Stimulated activated CD4-positive, alpha-beta T cell treated with anti-CD3 and anti-CD28 coated beads, TNF-alpha, amount 100 ng/mL, for 1 hour (primary cell): ENCODE measurements around the gene ADAMTSL1.

Experiments
- DNase-seq, 3 donors: peaks; one replicate each; pipeline ENCODE4 v3.0.0-alpha.2; 2020; ENCODE audit warnings: low read depth in 3 of 3, low spot score in 1 of 3

The ADAMTSL1 gene

DNA sequence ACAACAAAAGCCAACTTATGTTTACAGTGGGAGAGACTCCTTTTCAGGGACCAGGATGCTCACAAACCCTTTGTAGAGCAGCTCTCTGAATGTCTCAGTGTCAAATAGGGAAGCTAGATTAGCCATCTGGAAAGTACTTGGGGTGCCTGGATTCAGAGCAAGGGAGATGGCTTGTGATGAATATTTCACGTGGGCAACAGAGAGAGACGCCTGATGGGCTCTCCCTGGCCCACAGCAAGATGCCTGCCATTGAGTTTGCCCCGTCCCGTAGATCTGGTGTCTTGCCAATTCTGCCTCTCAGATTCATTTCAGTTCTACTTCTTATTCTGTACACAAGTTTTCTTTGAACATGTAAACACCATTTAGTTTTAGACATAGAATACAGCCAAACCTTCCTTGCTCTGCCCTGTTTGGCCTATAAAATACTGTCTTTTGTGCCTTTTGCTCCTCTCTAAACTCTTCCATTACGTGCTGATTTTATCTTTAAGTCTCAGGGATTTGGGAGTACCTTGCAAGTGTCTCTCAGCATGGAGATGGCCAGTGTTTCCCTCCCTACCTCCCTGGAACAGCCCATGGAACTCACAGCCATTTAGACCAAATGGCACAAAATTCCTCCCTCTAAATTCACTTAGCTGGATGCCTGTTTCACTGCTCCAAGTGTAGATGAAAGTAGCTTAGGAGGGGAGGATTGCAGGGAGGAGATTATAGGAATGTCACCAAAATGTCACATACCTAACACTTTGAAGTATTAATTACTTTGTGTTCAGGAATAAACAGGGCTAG is 324.7 kb downstream of the ADAMTSL1 start:
- no peak for DNase-seq

DNA sequence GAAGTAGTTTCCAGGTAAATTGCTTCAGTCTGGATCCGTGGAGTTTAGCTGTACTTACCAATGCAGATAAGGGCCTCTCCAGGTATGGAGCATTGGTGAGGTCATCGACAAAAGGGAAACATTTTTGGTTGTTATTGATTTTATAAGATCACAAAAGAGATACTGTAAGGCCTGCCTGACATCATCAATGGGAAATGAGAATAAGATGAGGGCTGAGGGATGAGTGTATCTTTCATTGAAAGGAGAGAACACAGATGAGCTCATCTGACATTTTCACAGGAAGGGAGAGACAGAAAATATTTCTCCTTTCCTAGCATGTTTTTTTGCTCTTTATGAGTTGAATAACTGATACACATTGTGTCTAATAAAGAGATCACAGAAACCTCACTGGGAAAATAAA is 325.5 kb downstream of the ADAMTSL1 start:
- no peak for DNase-seq

DNA sequence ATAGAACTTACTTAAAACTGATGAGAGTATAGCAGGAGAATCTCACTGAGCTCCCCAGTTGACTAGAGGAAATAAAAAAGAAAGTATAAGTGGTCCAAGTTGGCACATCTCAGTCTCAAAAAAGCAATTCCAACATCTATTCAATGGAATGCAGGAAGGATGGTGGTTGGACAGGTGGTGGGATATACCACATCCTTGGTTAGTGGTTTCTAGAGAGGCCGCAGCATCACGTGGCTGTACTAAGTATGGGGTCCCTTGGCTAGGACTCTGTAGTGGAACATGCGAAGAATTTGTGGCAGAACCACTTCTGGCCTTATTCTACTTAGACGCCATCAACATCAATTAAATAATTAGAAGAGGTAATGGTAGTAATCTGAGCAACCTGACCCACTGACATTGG is 326.6 kb downstream of the ADAMTSL1 start:
- DNase-seq = no peak

DNA sequence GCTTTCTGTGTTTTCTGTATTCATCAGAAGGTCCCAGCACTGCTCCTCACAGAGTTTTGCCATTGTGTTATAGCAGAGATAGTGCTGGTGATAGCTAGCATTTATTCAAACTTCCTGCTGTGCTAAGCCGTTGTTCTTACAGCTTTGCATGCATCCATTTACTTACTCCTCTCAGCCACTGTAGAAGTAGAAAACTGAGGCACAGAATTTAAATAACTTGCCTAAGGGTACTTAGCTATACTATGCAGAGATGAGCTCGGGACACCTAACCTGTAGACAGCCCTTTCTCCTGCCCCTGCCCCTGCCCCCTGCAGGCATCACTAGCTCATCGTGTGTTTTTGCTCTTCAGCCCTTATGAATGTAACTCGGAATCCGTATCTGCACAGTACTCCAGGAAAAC is 331.4 kb downstream of the ADAMTSL1 start:
- no peak for DNase-seq

DNA sequence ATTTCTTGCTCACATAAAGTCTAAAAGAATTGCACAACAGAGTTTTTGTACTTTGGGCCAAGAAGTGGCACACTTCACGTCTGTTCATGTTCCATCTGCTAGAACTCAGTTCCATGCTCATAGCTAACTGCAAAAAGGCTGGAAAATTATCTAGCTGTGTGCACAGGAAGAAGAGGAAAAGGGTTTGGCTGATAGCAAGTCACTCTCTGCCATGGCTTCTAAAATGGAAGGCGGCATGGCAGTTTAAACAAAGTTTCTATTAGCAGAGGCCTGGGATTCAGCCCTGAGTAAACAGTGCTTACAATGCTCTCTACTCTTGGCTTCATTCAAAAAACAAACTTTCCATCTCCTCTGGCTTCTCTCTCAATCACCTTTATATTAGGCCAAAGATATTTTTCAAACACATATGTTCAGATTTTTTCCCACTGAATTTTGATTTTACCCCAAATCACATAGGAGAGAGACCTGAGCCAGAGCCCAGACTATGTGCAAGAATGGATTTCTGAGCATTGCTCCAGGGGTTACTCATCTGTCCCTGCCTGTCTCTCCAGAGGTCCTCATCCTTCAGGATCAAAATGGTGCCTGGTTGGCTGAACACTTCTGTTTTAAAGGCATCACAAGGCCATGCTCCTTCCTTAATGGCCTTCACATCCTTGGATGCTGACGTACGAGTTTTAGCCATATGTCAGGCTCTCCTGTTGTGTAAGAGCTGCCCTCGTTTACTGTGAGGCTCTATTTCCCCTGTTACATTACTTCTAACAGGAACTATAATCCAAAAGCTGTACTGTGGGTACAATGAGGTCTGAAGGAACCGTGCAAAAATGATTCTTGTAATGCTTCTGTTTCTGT is 332.5 kb downstream of the ADAMTSL1 start:
- DNase-seq = no peak

DNA sequence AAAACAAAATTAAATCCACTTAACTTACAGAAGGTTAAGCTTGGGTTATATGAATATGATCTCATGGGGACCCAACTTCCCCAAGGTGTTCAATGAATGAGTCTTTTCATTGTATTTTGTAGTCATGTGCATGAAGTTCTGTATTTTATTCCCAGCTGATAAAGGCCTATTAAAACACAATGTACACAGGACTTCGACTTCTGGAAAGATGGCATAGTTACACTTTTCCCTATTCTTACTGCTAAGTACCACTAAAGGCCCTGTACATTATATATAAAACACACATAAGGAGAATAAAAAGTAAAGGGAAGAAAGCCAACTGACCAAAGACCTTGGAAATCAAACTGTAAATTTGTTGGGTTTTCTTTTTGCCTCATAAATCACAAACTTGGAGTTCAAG is 336.6 kb downstream of the ADAMTSL1 start:
- no peak for DNase-seq

DNA sequence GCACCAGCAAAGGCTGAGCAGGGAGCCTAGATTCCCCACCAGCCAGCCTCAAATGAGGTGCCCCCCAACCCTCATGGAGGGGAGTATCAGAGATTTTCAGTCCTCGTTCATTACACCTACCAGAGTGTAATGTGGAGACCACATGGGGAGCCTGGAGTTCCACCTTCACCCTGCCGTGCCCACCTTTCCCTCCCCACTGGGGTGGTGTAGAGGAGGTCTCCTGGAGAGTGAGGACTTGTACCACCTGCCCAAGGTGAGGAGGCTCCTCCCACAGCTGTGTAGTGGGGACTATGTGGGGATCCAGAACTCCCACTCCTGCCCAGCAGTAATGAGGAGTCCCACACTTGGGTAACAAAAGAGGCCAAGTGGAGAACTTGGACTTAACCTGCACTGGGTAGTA is 337.2 kb downstream of the ADAMTSL1 start:
- DNase-seq = no peak

DNA sequence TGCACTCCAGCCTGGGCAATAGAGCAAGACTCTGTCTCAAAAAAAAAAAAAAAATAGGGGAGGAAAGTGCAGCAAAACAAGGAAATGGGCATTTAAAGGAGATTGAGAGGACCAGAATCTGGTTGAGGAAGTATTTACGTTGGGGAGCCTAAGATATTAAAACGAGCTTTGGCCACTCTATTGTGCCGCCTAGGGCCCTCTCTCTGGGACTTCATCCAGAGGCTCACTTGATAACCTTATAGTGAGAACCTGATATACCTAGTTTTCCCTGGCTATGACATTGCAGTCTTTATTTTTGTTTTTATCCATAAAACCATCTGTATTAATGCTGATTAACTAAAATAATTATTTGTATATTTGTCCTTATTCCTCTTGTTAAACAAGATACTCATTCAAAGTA is 345.5 kb downstream of the ADAMTSL1 start:
- DNase-seq = no peak

DNA sequence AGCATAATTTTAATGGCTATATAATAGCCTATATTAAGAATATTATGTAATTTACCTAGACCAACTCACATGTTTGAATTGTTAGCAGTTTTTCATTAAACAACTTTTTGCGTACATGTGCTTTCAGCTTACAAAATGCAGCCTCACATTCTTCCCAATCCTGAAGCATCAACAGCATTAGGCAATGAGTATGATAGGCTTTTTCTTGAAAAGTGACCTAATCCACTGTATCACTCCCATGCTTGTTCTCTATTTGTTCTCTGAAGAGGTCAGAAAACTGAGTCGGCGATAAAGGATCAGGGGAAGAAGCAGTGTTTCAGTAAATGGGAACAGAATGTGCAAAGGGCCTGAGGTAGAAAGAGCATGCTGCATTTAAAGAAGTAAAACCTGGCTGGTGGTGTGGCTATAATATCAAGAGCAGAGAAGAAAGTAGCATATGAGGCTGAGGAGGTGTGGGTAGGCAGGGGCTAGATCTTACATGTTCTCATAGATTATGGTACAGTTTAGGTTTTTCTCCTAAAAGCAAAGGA is 346.7 kb downstream of the ADAMTSL1 start:
- no peak for DNase-seq

DNA sequence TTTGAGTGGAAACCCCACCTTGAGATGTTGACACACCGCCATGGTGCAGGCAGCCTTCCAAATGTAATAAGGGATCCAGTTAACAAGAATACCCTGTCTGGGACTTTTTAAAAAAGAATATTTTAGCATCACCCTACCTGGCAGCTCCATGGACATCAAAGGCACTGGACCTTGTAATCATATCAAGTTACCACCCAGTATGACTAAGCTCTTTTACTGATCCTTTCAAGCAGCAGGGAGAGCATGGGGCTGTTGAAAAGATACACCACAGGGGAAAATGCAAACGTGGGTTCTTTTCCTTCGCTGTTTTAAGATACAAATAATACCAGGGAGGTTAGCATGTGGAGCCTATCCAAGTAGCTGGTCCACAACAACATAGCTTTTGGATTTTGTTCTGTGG is 347.8 kb downstream of the ADAMTSL1 start:
- no peak for DNase-seq

DNA sequence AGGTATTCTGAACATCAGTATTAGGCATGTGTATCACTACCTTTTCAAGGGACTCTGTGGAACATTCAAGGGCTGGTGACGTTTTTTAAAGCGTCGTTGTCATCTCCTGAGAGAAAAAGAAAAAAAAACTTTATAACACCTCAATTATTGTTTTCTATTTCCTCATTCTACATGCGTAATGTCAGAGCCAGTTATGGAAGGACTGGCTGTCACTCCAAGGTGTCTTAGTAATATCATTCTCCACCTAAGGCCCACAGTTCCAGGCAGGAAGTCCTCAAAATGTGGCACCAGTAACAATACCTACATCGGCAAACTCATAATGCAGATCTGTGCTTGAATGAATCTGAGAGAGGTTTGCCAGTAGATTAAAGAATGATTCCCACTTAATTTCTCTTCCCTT is 348.9 kb downstream of the ADAMTSL1 start:
- no peak for DNase-seq

DNA sequence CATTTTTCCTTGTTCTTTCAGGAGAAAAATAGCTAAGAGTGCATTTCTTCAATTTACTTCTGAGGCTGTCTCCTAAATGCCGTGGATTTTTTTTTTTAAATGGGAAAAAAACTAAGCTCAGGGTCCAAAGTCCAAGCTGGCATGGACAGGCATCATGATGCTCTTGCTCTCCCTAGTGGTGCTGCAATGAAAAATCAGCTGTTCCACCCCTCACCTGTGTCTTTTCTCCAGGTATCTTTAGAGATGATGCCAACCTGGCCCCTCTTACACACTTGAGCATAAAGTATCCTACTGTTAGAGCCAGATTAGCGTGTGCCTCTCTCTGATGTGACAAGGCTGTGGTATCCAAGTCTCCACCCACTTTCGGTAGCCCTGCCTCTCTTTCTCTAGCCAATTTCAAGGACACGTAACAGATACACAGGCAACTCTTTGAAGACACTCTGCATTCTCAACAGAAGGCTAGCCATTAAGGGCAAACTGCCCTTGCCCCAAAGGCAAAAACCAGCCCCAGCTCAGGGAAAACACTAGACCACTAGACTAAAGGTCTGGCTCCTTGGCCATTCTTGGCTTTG is 350.2 kb downstream of the ADAMTSL1 start:
- DNase-seq = no peak

DNA sequence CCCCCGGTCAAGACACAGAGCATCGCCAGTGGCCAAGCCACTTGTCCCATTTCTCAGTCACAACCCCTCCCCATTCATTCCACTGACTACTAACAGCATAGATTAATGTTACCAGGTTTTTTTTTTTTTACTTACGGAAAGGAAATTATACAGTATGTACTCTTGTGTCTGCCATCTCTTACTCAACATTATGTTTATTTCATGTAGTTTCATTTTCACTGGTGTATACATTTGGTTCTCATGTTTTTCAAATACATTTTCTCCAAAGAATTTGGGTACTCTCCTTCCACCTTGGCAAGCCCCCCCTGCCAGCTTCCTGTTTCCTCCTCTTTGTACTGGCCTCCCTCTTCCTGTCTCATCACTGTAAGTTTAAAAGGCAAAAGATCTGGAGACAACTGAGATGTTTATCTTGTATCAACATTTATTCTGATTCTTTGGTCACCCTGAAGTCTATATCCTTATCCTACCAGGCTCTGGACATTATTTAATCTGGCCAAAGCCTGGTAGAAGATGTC is 351.8 kb downstream of the ADAMTSL1 start:
- no peak for DNase-seq

DNA sequence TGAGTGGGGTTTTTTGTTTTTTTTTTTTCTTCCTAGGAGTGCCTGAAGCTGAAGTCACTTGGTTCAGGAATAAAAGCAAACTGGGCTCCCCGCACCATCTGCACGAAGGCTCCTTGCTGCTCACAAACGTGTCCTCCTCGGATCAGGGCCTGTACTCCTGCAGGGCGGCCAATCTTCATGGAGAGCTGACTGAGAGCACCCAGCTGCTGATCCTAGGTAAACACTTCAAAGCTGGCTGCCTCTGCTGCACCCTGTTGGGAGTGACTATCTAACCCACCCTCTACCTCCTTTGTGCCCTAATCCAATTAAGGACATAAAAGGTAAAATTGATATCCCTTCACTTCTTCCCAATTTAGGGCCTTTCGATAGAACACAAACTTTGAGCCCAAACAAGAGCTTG is 352.3 kb downstream of the ADAMTSL1 start:
- DNase-seq = no peak

DNA sequence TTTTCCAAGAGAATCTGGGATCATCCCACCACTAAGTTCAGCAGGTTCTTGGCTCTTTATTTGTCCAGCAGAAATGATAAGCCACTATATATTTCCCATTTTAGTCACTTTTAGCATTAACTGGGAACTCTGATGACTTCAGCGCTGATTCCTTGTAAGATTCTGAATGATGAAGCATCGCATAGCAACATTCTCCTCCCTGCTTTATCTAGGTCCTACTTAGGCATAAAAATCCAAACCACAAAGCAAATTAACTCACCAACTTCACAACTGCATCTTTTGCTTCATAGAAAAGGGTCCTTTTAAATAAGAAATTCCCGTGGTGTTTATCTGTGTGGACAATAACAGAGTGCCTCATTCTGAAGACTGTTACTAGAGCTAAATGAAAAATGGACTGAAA is 355.1 kb downstream of the ADAMTSL1 start:
- DNase-seq = no peak

DNA sequence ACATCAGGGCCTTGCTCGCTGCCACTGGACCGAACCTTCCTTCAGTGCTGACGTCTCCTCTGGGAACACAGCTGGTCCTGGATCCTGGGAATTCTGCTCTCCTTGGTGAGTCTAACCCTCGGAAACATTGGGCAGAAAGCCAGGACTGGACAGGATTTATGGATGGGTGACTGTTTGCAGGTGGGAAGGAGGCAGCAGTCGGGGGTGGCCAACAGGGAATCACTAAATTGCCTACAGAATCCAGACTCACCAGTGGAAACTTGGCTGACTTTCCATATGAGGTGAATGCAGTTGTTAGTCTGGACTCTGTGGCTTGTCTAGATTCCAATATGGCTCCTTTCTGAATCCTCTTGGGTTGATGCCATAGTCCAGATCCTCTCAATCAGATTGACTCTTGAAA is 355.9 kb downstream of the ADAMTSL1 start:
- DNase-seq = no peak

DNA sequence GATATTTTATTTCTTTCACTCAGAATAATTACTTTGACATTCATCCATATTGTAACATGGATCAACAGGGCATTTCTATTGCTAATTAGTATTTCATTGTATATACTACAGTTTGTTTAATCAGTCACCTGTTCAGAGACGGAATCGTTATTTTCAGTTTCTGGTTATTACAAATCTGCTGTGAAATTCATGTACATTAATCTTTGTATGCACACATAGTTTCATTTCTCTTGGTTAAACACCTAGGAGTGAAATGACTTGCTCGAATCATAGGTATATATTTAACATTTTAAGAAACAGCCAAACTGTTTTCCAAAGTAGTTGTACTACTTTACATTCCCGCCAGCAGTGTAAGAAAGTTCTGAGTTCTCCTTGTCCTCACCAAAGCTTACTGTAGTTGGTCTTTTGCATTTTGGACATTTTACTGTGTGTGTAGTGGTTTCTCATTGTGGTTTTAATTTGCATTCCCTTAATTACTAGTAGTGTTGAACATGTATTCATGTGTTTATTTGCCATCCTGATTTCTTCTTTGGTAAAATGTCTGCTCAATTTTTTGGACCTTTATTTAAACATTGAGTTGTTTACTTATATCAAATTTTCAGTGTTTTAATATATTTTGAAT is 360.9 kb downstream of the ADAMTSL1 start:
- no peak for DNase-seq

DNA sequence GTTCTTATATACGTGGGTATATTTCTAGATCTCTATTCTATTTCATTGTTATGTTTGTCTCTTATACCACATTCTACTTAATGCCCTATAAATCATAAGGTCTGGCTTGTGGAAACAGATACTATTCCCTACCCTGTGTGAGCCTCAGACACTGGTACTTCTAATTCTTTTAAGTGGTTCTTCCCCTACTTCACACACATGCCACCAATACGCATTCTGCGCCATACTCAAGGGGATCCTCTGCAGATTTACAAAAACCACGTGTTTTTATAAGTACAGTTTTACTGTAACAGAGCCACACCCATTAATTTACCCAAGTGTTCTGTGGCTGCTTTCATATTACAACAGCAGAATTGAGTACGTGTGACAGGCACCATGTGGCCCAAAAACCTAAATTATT is 363.4 kb downstream of the ADAMTSL1 start:
- no peak for DNase-seq

DNA sequence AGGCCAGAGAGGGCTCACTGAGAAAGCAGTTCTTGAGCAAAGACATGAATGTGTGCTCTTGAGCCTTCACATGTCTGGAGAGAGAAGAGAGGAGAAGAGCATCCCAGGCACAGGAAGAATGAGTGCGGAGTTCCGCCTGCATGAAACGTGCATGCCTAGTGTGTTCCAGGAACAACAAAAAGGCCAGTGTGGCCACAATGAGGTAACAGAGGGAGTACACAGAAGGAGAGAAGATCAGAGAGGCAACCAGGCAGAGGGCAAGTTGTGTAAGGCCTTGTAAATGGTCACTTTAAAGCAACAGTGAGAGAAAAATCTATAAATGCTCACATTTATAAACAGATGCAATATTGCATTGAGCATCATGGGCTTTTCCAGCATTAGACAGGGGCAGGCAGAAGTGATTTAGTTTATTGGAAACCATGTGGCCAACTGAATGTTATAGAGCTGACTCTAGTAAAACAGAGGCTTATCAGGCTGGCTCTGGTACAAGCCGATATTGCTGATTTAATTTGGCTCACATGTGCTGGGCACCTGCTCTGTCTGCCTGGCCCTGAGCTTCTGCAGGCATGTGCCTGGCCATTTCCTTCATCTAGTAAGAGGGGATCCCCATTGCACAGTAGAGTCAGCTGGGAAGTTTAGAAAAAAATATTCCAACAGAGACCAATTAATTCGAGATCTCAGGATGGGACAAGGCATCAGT is 373.8 kb downstream of the ADAMTSL1 start:
- no peak for DNase-seq

DNA sequence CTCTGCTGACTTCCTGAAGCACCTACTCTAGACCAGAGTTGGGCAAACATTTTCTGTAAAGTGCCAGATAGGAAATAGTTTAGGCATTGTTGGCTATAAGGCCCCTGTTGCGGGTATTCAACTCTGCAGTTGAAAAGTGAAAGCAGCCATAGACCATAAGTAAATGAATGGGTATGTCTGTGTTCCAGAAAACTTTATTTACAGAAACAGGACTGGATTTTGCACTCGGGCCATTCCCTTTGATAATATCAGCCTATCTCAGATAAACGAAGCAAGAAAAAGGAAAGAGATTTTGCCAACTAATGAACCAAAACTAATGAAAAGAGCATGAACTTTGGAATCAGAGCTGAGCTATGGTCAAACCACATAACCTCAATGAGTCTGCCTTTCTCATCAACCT is 374.7 kb downstream of the ADAMTSL1 start:
- DNase-seq = no peak

DNA sequence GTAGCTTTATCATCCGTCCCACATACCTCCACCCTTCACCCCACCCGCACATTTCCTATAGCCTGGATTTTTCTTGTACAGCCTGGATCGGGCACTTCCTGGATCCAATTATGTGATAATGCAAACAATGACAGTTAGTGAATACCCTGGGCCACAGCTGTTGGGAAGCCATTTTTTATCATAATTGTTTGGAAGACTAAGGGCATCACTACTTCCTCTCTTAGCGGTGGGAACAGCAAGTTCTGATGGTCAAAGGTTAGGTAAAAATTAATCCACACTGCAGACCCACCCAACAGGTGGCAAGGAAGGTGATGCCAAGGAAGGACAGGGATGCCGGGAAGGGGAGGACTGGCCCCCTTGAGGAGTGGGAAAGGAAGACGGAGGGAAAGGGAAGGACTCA is 375.3 kb downstream of the ADAMTSL1 start:
- no peak for DNase-seq
